Trophoblast cell (in vitro differentiated cells and primary cell): ENCODE measurements around the gene FUOM.
A peak's percentile ranks its signal among the peaks of the same experiment; 100 is the strongest.

Source experiments
- DNase-seq, 2 donors: peaks; one replicate each; pipeline ENCODE4 v3.0.0-alpha.2; 2016
- H2AFZ ChIP-seq: 2 replicates; pipeline ENCODE4 v1.6.1; 2013; ENCODE audit warnings: low read length, moderate library complexity, mild to moderate bottlenecking; ENCODE audit not compliant: insufficient read depth, poor library complexity
- H2AK5ac ChIP-seq: 2 replicates; pipeline ENCODE4 v1.6.1; 2013; ENCODE audit warnings: mild to moderate bottlenecking, low read length
- H2BK120ac ChIP-seq: 2 replicates; pipeline ENCODE4 v1.6.1; 2013; ENCODE audit warnings: low read length, mild to moderate bottlenecking, moderate library complexity; ENCODE audit not compliant: insufficient read depth, poor library complexity
- H2BK12ac ChIP-seq: 2 replicates; pipeline ENCODE4 v1.6.1; 2013; ENCODE audit warnings: mild to moderate bottlenecking, low read length, moderate library complexity
- H2BK5ac ChIP-seq: 2 replicates; pipeline ENCODE4 v1.6.1; 2013; ENCODE audit warnings: low read length, low read depth, moderate library complexity, mild to moderate bottlenecking; ENCODE audit not compliant: poor library complexity
- H3K14ac ChIP-seq: 2 replicates; pipeline ENCODE4 v1.6.1; 2013; ENCODE audit warnings: mild to moderate bottlenecking, low read length
- H3K18ac ChIP-seq: 2 replicates; pipeline ENCODE4 v1.6.1; 2013; ENCODE audit warnings: mild to moderate bottlenecking, low read length
- H3K23ac ChIP-seq: 2 replicates; pipeline ENCODE4 v1.6.1; 2013; ENCODE audit warnings: low read length
- H3K27ac ChIP-seq: 2 replicates; pipeline ENCODE4 v1.5.1; 2013; ENCODE audit warnings: low read depth, mild to moderate bottlenecking, inconsistent platforms, low read length, moderate library complexity
- H3K27me3 ChIP-seq: 2 replicates; pipeline ENCODE4 v1.6.1; 2013; ENCODE audit warnings: inconsistent platforms, mild to moderate bottlenecking, low read length, moderate library complexity; ENCODE audit not compliant: insufficient read depth
- H3K36me3 ChIP-seq, 2 experiments: 1 replicate in 1 of 2; 2 replicates in 1 of 2; pipeline ENCODE4 v1.6.1; 2013; ENCODE audit warnings: low read length in 2 of 2, mild to moderate bottlenecking in 2 of 2, moderate library complexity in 1 of 2; ENCODE audit not compliant: insufficient read depth in 2 of 2, control insufficient read depth in 1 of 2
- H3K4ac ChIP-seq: 2 replicates; pipeline ENCODE4 v1.6.1; 2013; ENCODE audit warnings: low read depth, mild to moderate bottlenecking, low read length, moderate library complexity
- H3K4me1 ChIP-seq, 2 experiments: 1 replicate in 1 of 2; 2 replicates in 1 of 2; pipeline ENCODE4 v1.6.1; 2013; ENCODE audit warnings: low read length in 2 of 2, mild to moderate bottlenecking in 2 of 2, moderate library complexity in 1 of 2; ENCODE audit not compliant: insufficient read depth in 2 of 2, control insufficient read depth in 1 of 2
- H3K4me2 ChIP-seq: 2 replicates; pipeline ENCODE4 v1.6.1; 2013; ENCODE audit warnings: inconsistent platforms, mild to moderate bottlenecking, low read length, moderate library complexity
- H3K4me3 ChIP-seq: 2 replicates; pipeline ENCODE4 v1.5.1; 2013; ENCODE audit warnings: mild to moderate bottlenecking, low read depth, low read length, inconsistent platforms
- H3K79me1 ChIP-seq: one replicate; pipeline ENCODE4 v1.6.1; 2013; ENCODE audit warnings: low read length
- H3K79me2 ChIP-seq: 2 replicates; pipeline ENCODE4 v1.6.1; 2013; ENCODE audit warnings: low read length, mild to moderate bottlenecking; ENCODE audit not compliant: control insufficient read depth, insufficient read depth, poor library complexity
- H3K9ac ChIP-seq: 2 replicates; pipeline ENCODE4 v1.6.1; 2013; ENCODE audit warnings: mild to moderate bottlenecking, low read length
- H3K9me3 ChIP-seq: 2 replicates; pipeline ENCODE4 v1.6.1; 2013; ENCODE audit warnings: low read depth, mild to moderate bottlenecking, control low read depth, inconsistent platforms, low read length; ENCODE audit not compliant: insufficient read depth
- H4K12ac ChIP-seq: 2 replicates; pipeline ENCODE4 v1.6.1; 2013; ENCODE audit warnings: low read depth, mild to moderate bottlenecking, low read length, moderate library complexity
- H4K8ac ChIP-seq: 2 replicates; pipeline ENCODE4 v1.6.1; 2013; ENCODE audit warnings: low read depth, mild to moderate bottlenecking, low read length, moderate library complexity
- H4K91ac ChIP-seq: one replicate; pipeline ENCODE4 v1.6.1; 2013; ENCODE audit warnings: low read depth, mild to moderate bottlenecking, low read length, moderate library complexity
- WGBS: extraction: QIAGEN DNeasy Blood & Tissue Kit; methylation state at CpG from one replicate; pipeline ENCODE4 v1.1.7; 2013; ENCODE audit warnings: missing lambda C conversion rate; ENCODE audit not compliant: insufficient read length, insufficient coverage; ENCODE audit errors: extremely low coverage; 5-methylcytosine and 5-hydroxymethylcytosine counted together

FUOM gene

DNA sequence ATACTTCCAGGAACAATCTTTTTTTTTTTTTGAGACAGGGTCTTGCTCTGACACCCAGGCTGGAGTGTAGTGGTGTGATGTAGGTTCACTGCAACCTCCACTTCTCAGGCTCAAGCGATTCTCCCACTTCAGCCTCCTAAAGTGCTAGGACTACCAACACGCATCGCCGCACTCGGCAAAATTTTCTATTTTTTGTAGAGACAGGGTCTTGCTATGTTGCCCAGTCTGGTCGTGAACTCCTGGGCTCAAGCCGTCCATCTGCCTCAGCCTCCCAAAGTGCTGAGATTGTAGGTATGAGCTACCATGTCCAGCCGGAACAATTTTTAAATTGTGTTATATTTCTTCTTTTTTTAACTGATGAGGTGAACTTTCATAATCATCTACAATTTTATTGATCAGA lies 47.0 kb downstream of the FUOM start:
- no peak overlapping the region for H3K9ac ChIP-seq
- peaks cover 16 to 22% of the 10 kb centered on the region in 2 experiments for H3K36me3 ChIP-seq
- no peak overlapping the region for H2BK5ac ChIP-seq
- no peak overlapping the region for H2AFZ ChIP-seq
- no peak overlapping the region for H2BK12ac ChIP-seq
- no peaks in the 10 kb centered on the region for H3K27me3 ChIP-seq
- peaks cover 5% of the 10 kb centered on the region for H3K9me3 ChIP-seq
- no peak overlapping the region for H4K12ac ChIP-seq
- no peak overlapping the region for H3K4me3 ChIP-seq
- no peak for DNase-seq
- no peak overlapping the region for H3K23ac ChIP-seq
- no peak overlapping the region for H3K27ac ChIP-seq
- WGBS: no CpG with 5 or more reads among the region's 8 CpGs
- no peak overlapping the region for H3K4ac ChIP-seq
- no peak overlapping the region for H4K91ac ChIP-seq
- peaks cover 5% of the 10 kb centered on the region for H3K79me2 ChIP-seq
- H2AK5ac ChIP-seq: no peak overlapping the region
- no peak overlapping the region for H3K4me2 ChIP-seq
- H2BK120ac ChIP-seq: no peak overlapping the region
- no peak overlapping the region for H3K18ac ChIP-seq
- peaks cover 4 to 10% of the 10 kb centered on the region in 2 experiments for H3K4me1 ChIP-seq
- H3K79me1 ChIP-seq: peaks cover 7% of the 10 kb centered on the region
- H4K8ac ChIP-seq: no peak overlapping the region
- H3K14ac ChIP-seq: no peak overlapping the region

DNA sequence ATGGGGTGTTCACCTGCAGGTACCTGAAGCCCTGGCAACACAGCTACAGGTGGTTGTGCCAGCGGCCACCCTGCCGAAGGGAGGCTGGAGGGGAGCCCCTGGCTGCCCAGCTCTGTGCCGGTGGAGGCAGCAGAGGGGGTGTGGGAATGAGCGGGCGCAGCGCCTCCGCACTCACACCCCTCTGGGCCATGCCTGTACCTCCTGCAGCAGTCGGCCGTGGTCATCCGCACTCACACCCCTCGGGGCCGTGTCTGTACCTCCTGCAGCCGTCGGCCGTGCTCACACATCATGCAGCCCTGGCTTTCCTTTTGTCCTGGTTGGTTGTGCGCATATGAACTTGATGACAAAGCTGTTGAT lies 47.4 kb downstream of the FUOM start:
- H4K12ac ChIP-seq: no peak overlapping the region
- no peak for DNase-seq
- H2BK5ac ChIP-seq: no peak overlapping the region
- no CpG with 5 or more reads among the region's 16 CpGs for WGBS
- no peak overlapping the region for H3K4me3 ChIP-seq
- H3K9ac ChIP-seq: no peak overlapping the region
- no peak overlapping the region for H2BK120ac ChIP-seq
- H4K91ac ChIP-seq: no peak overlapping the region
- no peak overlapping the region for H3K27ac ChIP-seq
- peaks cover 5% of the 10 kb centered on the region for H3K9me3 ChIP-seq
- H3K36me3 ChIP-seq: peaks cover 16 to 22% of the 10 kb centered on the region in 2 experiments
- H3K27me3 ChIP-seq: no peaks in the 10 kb centered on the region
- no peak overlapping the region for H3K23ac ChIP-seq
- H3K79me2 ChIP-seq: peaks cover 5% of the 10 kb centered on the region
- no peak overlapping the region for H2AK5ac ChIP-seq
- H3K79me1 ChIP-seq: peaks cover 7% of the 10 kb centered on the region
- peaks cover 4 to 10% of the 10 kb centered on the region in 2 experiments for H3K4me1 ChIP-seq
- no peak overlapping the region for H2AFZ ChIP-seq
- no peak overlapping the region for H3K14ac ChIP-seq
- H3K4ac ChIP-seq: no peak overlapping the region
- H4K8ac ChIP-seq: no peak overlapping the region
- no peak overlapping the region for H2BK12ac ChIP-seq
- H3K4me2 ChIP-seq: no peak overlapping the region
- H3K18ac ChIP-seq: no peak overlapping the region

DNA sequence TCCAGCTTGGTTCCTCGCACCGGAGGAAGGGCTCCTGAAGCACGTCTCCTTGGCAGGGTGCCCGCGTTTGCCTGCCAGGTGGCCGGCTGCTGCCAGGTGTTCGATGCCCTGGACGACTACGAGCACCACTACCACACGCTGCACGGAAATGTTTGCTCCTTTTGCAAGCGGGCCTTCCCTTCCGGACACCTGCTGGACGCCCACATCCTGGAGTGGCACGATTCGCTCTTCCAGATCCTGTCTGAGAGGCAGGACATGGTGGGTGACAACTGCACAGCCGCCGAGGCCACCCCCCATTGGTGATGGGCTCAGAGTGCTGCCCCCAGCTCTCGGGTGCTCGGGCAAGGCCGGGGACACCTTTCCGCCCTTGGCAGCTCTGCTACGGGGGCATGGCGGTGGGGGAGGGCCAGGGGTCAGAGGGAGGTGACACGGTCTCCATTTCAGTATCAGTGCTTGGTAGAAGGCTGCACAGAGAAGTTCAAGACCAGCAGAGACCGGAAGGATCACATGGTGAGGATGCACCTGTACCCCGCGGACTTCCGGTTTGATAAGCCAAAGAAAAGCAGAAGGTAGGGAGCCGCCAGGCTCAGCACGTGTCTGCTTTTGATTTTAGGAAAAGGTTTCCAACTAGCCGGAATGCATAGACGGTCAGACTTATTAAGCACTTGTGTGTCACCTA lies 48.0 kb downstream of the FUOM start:
- no peak overlapping the region for H3K14ac ChIP-seq
- H3K9ac ChIP-seq: no peak overlapping the region
- peaks cover 16 to 22% of the 10 kb centered on the region in 2 experiments for H3K36me3 ChIP-seq
- H3K4me2 ChIP-seq: peak overlapping the region; percentile 33
- H2AK5ac ChIP-seq: no peak overlapping the region
- no peak overlapping the region for H2BK5ac ChIP-seq
- no peak overlapping the region for H3K4me3 ChIP-seq
- no peak overlapping the region for H2AFZ ChIP-seq
- H3K23ac ChIP-seq: no peak overlapping the region
- H3K79me2 ChIP-seq: peaks cover 5% of the 10 kb centered on the region
- no CpG with 5 or more reads among the region's 33 CpGs for WGBS
- no peaks in the 10 kb centered on the region for H3K27me3 ChIP-seq
- H3K9me3 ChIP-seq: peaks cover 5% of the 10 kb centered on the region
- peaks cover 7% of the 10 kb centered on the region for H3K79me1 ChIP-seq
- H4K91ac ChIP-seq: no peak overlapping the region
- no peak overlapping the region for H2BK120ac ChIP-seq
- no peak overlapping the region for H3K27ac ChIP-seq
- H3K4ac ChIP-seq: no peak overlapping the region
- H3K18ac ChIP-seq: no peak overlapping the region
- H3K4me1 ChIP-seq: peaks cover 4 to 10% of the 10 kb centered on the region in 2 experiments
- DNase-seq: no peak
- no peak overlapping the region for H4K12ac ChIP-seq
- H2BK12ac ChIP-seq: no peak overlapping the region
- H4K8ac ChIP-seq: no peak overlapping the region

DNA sequence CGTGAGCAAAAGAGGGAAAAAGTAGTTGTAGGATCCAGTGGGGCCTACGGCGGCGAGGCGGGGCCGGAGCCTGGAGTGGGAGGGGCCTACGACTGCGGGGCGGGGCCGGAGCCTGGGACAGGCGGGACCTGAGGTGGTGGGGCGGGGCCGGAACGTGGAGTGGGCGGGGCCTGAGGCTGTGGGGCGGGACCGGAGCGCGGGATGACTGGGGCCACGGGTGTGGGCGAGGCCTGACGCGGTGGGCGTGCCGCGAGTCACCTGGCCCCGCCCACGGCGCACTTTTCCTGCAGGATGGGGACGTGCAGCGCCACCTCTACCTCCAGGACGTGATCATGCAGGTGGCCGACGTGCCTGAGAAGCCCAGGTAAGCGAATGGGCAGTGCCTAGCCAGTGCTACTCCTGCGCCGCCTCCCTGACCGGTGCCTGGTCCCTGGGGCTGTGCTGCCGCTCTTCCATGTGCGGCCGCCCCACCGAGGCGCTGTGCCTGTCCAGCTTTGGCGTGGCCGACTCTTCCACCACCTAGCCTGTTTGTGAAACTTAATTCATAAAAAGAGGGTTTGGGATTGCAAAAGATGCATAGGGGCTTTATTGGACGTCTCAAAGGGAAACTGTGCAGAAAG lies 48.6 kb downstream of the FUOM start:
- DNase-seq: peak; percentile 92 to 95
- H2BK12ac ChIP-seq: no peak overlapping the region
- H3K9me3 ChIP-seq: peaks cover 5% of the 10 kb centered on the region
- peak overlapping the region; percentile 90 for H3K27ac ChIP-seq
- H3K27me3 ChIP-seq: no peaks in the 10 kb centered on the region
- peak overlapping the region; percentile 83 for H3K18ac ChIP-seq
- H3K4ac ChIP-seq: peak overlapping the region; percentile 77
- H3K4me1 ChIP-seq: peaks cover 4 to 10% of the 10 kb centered on the region in 2 experiments
- H4K91ac ChIP-seq: peak overlapping the region; percentile 91
- H2BK5ac ChIP-seq: peak overlapping the region; percentile 79
- no peak overlapping the region for H2AK5ac ChIP-seq
- H3K23ac ChIP-seq: no peak overlapping the region
- H3K4me3 ChIP-seq: peak overlapping the region; percentile 98
- H4K12ac ChIP-seq: peak overlapping the region; percentile 95
- H3K79me1 ChIP-seq: peaks cover 7% of the 10 kb centered on the region
- H3K9ac ChIP-seq: peak overlapping the region; percentile 96
- peak overlapping the region; percentile 93 for H3K14ac ChIP-seq
- peaks cover 16 to 22% of the 10 kb centered on the region in 2 experiments for H3K36me3 ChIP-seq
- H4K8ac ChIP-seq: peak overlapping the region; percentile 97
- WGBS: no CpG with 5 or more reads among the region's 46 CpGs
- H2AFZ ChIP-seq: peak overlapping the region; percentile 76
- H3K4me2 ChIP-seq: peak overlapping the region; percentile 88
- peak overlapping the region; percentile 90 for H2BK120ac ChIP-seq
- H3K79me2 ChIP-seq: peaks cover 5% of the 10 kb centered on the region
